Cardiac fibroblast (primary cell): Measurements from ENCODE around the gene STRN4.

Source experiments
- DNase-seq, 2 donors: peaks; one replicate each; pipeline versions ENCODE4 v3.0.0 to v3.0.0-alpha.2; 2010; ENCODE audit warnings: low read depth in 2 of 2
- H3K4me3 ChIP-seq, 2 donors: replicated peaks in 1 of 2; 1 replicate in 1 of 2; 2 replicates in 1 of 2; pipeline ENCODE4 v1.5.1; 2011; ENCODE audit warnings: low read depth in 2 of 2, low read length in 2 of 2, mild to moderate bottlenecking in 2 of 2, moderate library complexity in 1 of 2
- TF ChIP-seq, protein P1 (sequence below): IDR thresholded peaks from one replicate; pipeline ENCODE4 v1.5.1; 2011; ENCODE audit warnings: low read depth, mild to moderate bottlenecking, low read length, inconsistent platforms

STRN4 gene

GRCh38 chr19:46727757-46728156, 18.5 kb downstream of the STRN4 start:
- TF ChIP-seq, protein P1, sequence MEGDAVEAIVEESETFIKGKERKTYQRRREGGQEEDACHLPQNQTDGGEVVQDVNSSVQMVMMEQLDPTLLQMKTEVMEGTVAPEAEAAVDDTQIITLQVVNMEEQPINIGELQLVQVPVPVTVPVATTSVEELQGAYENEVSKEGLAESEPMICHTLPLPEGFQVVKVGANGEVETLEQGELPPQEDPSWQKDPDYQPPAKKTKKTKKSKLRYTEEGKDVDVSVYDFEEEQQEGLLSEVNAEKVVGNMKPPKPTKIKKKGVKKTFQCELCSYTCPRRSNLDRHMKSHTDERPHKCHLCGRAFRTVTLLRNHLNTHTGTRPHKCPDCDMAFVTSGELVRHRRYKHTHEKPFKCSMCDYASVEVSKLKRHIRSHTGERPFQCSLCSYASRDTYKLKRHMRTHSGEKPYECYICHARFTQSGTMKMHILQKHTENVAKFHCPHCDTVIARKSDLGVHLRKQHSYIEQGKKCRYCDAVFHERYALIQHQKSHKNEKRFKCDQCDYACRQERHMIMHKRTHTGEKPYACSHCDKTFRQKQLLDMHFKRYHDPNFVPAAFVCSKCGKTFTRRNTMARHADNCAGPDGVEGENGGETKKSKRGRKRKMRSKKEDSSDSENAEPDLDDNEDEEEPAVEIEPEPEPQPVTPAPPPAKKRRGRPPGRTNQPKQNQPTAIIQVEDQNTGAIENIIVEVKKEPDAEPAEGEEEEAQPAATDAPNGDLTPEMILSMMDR, result no peak
- H3K4me3 ChIP-seq, result no peak overlapping the region
- no peak for DNase-seq

- no peak overlapping the region for H3K4me3 ChIP-seq
- no peak for DNase-seq
- TF ChIP-seq, protein P1, result no peak
Observed at GRCh38 chr19:46726971-46727501, 19.2 kb downstream of the STRN4 start.

DNA sequence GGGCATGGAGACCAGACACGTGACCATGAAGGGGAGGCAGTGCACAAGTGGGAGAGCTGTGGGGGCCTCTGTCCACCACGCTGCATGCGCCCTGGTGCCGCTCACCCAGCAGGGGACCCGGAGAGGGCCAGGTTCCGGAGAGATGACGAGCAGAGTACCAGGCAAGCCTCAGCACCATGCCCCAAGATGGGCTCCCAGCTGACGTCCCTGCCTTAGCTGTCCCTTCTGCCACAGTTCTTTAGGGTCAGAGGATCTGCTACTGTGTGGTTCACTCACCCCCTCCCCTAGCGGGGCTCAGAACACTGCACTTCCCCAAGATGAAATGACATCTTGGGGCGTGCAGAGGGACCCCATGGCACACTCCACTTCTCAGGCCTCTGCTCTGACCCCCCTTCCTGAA, 19.7 kb downstream of the STRN4 start:
- no peak for DNase-seq
- H3K4me3 ChIP-seq, result no peak overlapping the region
- TF ChIP-seq, protein P1, result no peak

GRCh38 chr19:46725859-46726393, 20.3 kb downstream of the STRN4 start:
- TF ChIP-seq, protein P1, result no peak
- DNase-seq, result no peak
- H3K4me3 ChIP-seq, result no peak overlapping the region

DNA sequence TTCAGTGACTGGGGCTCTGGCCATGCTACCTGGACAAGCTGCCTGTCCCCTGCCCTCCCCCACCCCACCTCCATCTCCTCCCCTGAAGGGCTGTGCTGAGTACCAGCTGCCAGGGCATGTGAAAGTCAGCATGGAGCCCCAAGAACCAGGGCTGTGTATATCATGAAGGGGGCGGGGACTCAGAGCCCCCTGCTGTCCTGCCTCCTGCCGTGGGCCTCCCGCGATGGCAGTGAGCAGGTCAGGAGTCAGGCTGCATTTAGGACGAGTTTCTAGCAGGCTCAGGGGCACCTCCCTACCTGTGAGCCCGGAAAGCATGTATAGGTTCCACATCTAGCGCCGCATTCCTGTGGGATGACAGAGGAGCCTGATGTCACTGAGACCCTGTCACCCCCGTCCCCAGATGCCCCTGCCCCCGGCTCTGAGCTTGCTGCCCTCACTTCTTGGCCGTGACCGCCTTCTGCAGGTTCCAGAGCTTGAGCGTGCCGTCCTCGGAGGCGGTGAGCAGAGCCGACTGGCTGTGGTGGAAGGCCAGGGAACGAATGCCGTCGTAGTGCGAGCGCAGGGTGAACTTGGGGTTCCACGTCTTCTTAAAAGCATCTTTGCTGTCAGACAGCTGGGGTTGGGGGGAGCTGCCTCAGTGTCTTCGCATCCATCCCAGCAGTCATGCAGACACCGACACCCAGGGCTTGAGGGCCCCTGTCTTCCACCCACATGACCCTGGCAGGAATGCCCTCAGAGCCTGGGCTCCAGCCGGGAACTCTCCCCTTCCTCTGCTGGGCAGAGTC, 21.0 kb downstream of the STRN4 start:
- no peak for DNase-seq
- H3K4me3 ChIP-seq, result no peak overlapping the region
- TF ChIP-seq, protein P1, result no peak

- H3K4me3 ChIP-seq, result no peak overlapping the region
- DNase-seq, result no peak
- TF ChIP-seq, protein P1, result no peak
Observed at GRCh38 chr19:46724468-46724867, 21.8 kb downstream of the STRN4 start.

GRCh38 chr19:46723471-46723870, 22.8 kb downstream of the STRN4 start:
- TF ChIP-seq, protein P1, result no peak
- H3K4me3 ChIP-seq, result no peak overlapping the region
- no peak for DNase-seq
